T-helper 2 cell treated with Interferon-gamma antibody and Interleukin-4, amounts not matched to agents 100 ng/mL and 5 ng/mL, for 36 hours (primary cell): ENCODE data around the gene ERBB2. TPM values are rescaled to one million over a fixed set of nuclear protein-coding genes. Genes with fewer than 3 reads are reported as not detected.
"Not testable (repeated sequence)": the region's sequence is repeated elsewhere in the genome, so short reads cannot be mapped to it uniquely, and the experiment has no call there.

Experiments
- intact Hi-C: fragments of 100-400 bp; cut with micrococcal nuclease; formaldehyde crosslinking; loops from one replicate; pipeline ENCODE4 v1.15.1; 2023
- total RNA-seq: library from RNA; stranded (reverse); gene quantifications from 2 replicates; pipeline ENCODE4 v1.2.3, GENCODE V29; 2022

The ERBB2 gene
- total RNA-seq, 1 donor from 2014 or later, result 4.4 TPM

DNA sequence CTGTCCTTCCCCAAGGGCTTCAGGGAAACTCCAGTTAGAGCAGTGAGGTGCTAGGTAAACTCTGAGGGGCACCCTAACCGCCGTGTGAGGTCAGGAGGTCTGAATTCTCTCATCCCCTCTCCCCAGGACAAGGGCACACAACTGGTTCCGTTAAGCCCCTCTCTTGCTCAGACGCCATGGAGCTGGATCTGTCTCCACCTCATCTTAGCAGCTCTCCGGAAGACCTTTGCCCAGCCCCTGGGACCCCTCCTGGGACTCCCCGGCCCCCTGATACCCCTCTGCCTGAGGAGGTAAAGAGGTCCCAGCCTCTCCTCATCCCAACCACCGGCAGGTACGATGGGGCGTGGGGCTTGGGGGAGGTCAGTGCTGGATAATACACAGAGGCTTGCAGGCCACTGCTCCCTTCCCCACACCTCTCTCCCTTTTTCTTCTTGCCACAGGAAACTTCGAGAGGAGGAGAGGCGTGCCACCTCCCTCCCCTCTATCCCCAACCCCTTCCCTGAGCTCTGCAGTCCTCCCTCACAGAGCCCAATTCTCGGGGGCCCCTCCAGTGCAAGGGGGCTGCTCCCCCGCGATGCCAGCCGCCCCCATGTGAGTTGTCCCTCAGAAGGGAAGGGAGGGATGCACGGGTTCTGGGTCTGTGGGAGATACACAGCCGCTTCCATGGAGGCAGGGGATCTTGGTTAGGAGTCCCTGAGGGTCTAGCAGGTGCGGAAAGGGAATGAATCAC, 42.4 kb downstream of the ERBB2 start:
- intact Hi-C loops, result no loop called here

GRCh38 chr17:39742856-39743436, 43.1 kb downstream of the ERBB2 start:
- intact Hi-C loops, result no loop called here

DNA sequence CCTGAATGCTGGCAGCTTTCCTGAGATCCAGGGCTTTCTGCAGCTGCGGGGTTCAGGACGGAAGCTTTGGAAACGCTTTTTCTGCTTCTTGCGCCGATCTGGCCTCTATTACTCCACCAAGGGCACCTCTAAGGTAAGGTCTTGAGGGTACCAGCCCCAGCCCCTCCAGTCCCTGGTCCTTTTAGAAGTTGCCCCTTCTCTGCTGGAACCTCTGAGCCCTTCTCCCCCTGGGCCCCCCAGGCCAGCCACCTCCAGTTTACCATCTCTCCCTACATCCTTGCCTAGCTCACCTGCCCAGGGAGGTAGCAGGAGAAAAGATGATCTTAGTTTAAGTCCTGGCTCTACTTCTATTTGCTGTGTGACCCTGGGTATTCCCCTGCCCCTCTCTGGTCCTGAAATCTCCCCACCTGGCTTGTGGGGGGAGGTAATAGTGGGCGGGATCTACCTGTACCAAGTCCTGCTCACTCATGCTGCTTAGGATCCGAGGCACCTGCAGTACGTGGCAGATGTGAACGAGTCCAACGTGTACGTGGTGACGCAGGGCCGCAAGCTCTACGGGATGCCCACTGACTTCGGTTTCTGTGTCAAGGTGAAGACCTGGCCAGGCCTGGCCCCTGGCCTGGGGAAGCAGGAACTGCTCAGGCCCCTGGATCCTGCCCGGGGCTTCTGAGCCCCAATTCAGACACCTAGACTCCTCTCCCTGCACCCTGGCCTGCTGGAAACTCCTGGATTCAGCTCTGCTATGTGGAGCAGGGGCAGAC, 44.4 kb downstream of the ERBB2 start:
- intact Hi-C loops, result no loop called here

- intact Hi-C loops, result no loop called here
These were observed 45.0 kb downstream of the ERBB2 start for GRCh38 chr17:39744836-39745215.

DNA sequence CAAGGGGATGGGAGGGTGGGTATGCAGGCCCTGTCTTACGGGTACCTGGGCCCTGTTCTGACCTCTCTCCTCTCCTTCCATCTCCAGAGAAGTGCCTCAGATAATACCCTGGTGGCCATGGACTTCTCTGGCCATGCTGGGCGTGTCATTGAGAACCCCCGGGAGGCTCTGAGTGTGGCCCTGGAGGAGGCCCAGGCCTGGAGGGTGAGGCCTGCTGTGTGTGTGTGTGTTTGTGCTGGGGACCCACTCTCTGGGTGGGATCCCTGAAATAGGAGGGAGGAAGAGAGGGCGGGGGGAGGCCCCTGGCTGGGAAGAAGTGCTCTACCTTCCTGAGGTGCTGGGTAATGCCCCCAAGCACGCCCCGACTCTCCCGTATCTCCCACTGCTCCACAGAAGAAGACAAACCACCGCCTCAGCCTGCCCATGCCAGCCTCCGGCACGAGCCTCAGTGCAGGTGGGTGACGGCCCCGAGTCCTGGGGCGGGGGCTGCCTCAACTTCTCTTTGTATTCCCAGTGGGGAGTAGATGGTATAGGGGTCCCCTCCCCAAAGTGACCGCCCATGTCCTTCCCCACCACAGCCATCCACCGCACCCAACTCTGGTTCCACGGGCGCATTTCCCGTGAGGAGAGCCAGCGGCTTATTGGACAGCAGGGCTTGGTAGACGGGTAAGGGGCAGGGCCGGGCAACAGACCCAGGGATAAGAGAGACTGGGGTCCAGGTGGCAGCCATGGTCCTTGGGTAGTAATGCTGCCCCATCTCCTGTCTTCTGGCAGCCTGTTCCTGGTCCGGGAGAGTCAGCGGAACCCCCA, 45.7 kb downstream of the ERBB2 start:
- intact Hi-C loops, result no loop called here

- intact Hi-C loops, result no loop called here
These were observed 46.2 kb downstream of the ERBB2 start for GRCh38 chr17:39746145-39746461.

DNA sequence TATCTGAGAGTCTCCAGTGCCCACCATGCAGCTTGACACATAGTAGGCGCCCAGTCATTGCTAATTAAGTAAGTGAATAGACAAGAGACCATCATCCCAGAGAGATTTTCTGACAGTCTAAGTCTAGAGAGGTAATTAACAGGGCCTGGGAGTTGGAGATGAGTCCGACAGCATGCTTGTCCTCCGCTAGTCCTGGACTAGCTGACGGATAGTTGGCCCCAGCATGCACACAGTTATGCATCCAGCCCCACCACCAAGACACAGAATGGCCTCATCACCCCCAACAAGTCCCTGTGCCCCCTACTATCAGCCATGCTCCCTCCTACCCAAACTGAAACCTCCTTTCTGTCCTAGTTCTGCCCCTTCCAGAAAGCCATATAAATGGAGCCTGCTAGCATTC, 47.9 kb downstream of the ERBB2 start:
- intact Hi-C loops, result no loop called here

GRCh38 chr17:39748444-39749034, 48.7 kb downstream of the ERBB2 start:
- intact Hi-C loops, result not testable (repeated sequence)

- intact Hi-C loops, result loop anchor here (10.0 kb wide), 1 partner anchor 174 kb away; the partner anchor contains the start of genes LRRC3C and ORMDL3
These were observed 50.5 kb downstream of the ERBB2 start for GRCh38 chr17:39750131-39751015.

DNA sequence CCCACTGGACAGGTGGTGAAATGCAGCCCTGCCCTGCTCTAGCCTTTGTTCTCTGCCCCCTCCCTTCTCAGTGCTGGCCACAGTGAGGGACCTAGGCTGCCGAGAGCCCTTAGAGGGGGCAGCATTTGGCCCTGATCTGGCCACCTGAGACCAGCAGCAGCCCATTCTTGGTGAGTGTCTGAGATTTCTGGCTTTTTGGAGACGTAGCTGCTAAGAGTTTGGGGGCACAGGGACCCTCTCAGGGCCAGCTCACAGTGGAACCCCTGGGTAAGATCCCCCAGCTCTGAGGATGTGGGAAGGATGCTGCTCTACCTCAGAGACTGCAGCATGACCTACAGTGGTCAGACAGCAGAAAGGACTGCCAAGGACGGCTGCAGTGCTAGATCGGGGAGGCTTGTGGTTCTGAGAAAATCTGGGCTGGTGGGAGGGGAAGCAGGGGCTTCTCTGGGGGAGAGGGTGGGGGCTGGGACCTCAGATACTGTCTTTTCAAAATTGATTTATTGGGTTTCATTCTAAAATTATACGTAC, 51.2 kb downstream of the ERBB2 start:
- intact Hi-C loops, result loop anchor here (10.0 kb wide), 1 partner anchor 174 kb away; the partner anchor contains the start of genes LRRC3C and ORMDL3

DNA sequence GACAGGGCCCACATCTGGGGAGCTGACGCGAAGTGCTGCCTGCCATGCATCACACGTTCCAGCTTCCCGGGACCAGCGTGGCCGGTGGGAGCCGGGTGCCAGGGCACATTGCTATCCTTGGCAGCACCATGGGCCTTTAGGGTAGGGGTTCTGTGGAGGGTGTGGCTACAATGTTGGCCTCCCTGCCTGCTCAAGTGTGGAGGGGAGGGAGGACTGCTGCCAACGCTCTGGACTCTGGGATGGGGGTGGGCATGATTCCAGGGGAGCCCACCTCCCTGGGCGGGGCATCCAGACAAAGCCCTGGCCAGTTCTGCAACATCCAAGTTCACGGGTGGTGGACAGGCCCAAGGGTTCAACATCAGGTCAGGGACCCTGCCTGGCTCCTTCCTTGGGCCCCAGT, 51.8 kb downstream of the ERBB2 start:
- intact Hi-C loops, result loop anchor here (10.0 kb wide), 1 partner anchor 173 kb away; the partner anchor contains the start of genes LRRC3C and ORMDL3

DNA sequence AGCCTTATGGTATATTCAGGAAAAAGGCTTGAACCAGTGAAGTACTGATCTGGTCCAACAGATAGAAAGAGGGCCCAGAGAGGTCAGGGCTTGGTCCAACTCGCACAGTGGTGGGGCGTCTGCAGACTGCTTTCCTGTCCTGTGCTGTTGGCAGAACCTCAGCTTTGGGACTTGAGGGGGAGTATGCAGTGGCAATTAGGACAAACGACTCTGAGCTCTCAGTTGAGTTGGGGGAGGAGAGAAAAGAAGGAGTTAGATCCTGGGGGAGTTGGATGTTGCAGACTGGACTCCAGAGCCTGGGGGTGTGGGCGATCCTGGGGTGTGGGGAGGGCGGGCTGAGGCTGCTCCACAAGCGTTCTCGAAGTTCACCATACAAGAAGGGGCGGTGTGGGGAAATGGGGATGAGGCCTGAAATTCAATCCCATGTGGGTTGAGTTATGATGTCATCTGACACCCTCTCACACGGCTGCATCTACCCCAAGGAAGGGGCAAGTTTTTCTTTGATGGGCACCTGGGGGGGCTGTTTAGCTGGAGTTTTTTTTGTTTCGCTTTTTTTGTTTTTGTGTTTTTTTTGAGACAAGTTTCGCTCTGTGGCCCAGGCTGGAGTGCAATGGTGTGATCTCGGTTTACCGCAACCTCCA, 52.5 kb downstream of the ERBB2 start:
- intact Hi-C loops, result loop anchor here (10.0 kb wide), 1 partner anchor 172 kb away; the partner anchor contains the start of genes LRRC3C and ORMDL3

DNA sequence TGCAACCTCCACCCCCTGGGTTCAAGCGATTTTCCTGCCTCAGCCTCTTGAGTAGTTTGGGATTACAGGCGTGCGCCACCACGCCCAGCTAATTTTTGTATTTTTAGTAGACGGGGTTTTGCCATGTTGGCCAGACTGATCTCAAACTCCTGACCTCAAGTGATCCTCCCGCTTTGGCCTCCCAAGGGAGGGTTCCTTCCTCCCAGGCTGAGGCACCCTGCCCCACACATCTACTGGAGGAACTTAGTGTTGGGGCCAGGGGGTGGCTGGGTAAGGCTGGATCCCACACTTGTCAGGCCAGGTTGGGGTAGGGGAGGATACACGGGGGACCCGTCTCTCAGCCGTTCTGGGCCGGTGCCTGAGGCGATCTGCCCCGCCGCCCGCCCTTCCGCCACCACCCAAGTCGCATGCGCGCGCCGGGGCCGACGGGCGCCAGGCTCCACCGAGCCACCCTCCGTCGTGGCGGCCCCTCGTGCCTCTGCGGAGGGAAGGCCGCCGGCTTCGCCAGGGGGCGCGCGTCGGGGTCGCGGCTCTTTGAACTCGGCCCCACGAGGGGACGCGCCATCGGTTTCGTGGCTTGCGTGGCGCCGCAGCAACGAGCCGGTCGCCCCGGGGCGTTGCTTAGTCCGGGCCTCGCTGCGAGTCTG, 53.8 kb downstream of the ERBB2 start:
- intact Hi-C loops, result loop anchor here (1.0 to 10.0 kb wide), 7 partner anchors 17 to 227 kb away; partner anchors contain the start of genes IKZF3, LRRC3C, MIEN1 and ORMDL3

- intact Hi-C loops, result loop anchor here (1.0 to 10.0 kb wide), 7 partner anchors 16 to 226 kb away; partner anchors contain the start of genes IKZF3, LRRC3C, MIEN1 and ORMDL3
These were observed 54.5 kb downstream of the ERBB2 start for GRCh38 chr17:39754161-39754957.

GRCh38 chr17:39754958-39755553, 55.2 kb downstream of the ERBB2 start:
- intact Hi-C loops, result loop anchor here (1.0 to 10.0 kb wide), 9 partner anchors 15 to 225 kb away; partner anchors contain the start of genes IKZF3, LRRC3C, MIEN1 and ORMDL3

DNA sequence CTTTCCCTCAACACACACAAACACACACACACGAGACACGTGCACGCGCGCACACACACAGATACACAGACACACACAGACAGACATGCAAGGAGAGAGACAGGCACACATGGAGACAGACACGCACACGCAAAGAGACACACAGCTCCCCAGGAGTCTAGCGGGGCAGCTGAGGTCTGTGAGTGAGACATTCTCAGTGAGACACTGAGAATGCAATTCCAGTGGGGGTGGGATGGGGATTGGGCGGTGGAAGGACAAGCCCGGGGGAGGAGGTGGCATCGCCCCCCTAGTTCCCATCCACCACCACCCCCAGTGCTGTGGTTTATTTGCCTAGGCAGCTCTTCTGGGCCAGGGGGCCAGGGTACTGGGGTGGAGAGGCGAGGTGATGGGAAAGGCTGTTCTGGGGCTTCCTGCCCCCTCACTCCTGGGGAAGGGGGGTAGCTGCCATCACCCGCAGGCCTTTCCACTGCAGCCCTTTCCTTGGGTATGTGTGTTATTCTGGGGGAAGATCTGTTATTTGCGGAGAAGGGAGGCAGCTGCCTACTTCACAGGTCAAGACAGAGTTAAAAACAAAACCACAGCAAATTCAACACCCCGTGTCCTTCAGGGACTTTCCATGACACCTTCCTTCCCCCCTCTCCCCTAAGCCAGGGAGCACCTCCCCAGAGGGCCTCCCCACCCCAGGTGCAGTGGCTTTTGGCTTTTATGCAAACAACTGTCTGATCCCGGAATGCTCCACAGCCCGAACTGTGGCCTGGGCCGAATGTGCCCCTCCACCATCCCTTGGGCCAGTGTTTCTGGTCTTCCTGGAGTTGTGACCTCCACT, 55.9 kb downstream of the ERBB2 start:
- intact Hi-C loops, result loop anchor here (1.0 to 10.0 kb wide), 4 partner anchors 37 to 169 kb away; partner anchors contain the start of genes LRRC3C, ORMDL3 and STARD3
